ENCODE measurements around the gene SCAMP4.

Gene SCAMP4

DNA sequence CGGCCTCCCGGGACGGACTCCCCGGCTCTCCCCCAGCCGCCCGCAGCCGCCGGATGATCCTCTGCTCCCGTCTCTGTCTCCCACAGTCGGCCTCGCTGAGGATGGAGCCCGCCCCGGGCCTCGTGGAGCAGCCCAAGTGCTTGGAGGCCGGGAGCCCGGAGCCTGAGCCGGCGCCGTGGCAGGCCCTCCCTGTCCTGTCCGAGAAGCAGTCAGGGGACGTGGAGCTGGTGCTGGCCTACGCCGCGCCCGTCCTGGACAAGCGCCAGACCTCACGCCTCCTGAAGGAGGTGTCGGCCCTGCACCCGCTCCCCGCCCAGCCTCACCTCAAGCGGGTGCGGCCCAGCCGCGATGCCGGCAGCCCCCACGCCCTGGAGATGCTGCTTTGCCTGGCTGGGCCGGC lies 6.8 kb downstream of the SCAMP4 start:
- H3K27ac ChIP-seq, result no peak overlapping the region
- TF ChIP-seq, protein P1, sequence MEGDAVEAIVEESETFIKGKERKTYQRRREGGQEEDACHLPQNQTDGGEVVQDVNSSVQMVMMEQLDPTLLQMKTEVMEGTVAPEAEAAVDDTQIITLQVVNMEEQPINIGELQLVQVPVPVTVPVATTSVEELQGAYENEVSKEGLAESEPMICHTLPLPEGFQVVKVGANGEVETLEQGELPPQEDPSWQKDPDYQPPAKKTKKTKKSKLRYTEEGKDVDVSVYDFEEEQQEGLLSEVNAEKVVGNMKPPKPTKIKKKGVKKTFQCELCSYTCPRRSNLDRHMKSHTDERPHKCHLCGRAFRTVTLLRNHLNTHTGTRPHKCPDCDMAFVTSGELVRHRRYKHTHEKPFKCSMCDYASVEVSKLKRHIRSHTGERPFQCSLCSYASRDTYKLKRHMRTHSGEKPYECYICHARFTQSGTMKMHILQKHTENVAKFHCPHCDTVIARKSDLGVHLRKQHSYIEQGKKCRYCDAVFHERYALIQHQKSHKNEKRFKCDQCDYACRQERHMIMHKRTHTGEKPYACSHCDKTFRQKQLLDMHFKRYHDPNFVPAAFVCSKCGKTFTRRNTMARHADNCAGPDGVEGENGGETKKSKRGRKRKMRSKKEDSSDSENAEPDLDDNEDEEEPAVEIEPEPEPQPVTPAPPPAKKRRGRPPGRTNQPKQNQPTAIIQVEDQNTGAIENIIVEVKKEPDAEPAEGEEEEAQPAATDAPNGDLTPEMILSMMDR (IDR thresholded peaks at IDR 0.05), result no peak
- H3K4me1 ChIP-seq (ENCODE audit: control insufficient read depth in 1 of 2, insufficient read depth in 1 of 2, low read depth in 1 of 2, low read length in 1 of 2), result no peaks in the 10 kb centered on the region
- H3K36me3 ChIP-seq, result peaks cover 5% of the 10 kb centered on the region
- peaks cover 8% of the 10 kb centered on the region for H3K27me3 ChIP-seq
- no peaks in the 10 kb centered on the region for H3K9me3 ChIP-seq
- H3K4me3 ChIP-seq (ENCODE audit: low read depth in 1 of 2, low read length in 1 of 2), result no peak overlapping the region

DNA sequence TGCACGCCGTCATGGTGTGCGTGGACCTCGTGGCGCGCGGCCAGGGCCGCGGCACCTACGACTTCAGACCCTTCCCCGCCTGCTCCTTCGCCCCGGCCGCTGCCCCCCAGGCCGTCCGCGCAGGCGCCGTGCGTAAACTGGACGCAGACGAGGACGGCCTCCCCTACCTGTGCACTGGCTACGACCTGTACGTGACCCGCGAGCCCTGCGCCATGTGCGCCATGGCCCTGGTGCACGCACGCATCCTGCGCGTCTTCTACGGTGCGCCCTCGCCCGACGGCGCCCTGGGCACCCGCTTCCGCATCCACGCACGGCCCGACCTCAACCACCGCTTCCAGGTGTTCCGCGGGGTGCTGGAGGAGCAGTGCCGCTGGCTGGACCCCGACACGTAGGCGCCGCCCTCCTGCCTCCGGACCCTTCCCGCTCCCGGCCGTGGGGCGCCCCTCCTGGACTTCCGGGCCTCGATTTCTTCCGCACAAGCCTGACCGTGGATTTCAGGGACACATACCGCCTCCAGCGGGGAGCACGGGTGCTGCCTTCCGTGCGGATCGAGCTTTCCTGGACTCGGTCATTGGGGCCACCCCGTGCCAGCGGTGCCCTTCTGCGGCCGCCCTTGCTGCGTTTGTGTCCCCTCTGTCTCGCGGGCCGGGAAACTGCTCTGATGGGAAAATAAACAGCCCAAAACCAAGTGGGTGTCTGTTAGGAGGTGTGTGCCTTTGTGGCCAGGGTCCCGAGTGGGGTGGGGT lies 7.7 kb downstream of the SCAMP4 start:
- Histone ChIP-seq H3K27me3 (peaks cover 8% of the 10 kb centered on the region), H3K36me3 (peaks cover 5% of the 10 kb centered on the region), H3K4me3 (ENCODE audit: low read depth in 1 of 2, low read length in 1 of 2) (no peak overlapping the region), H3K27ac (no peak overlapping the region), H3K9me3 (no peaks in the 10 kb centered on the region), H3K4me1 (ENCODE audit: control insufficient read depth in 1 of 2, insufficient read depth in 1 of 2, low read depth in 1 of 2, low read length in 1 of 2) (no peaks in the 10 kb centered on the region)
- TF ChIP-seq, protein P1 (IDR thresholded peaks at IDR 0.05), result no peak

DNA sequence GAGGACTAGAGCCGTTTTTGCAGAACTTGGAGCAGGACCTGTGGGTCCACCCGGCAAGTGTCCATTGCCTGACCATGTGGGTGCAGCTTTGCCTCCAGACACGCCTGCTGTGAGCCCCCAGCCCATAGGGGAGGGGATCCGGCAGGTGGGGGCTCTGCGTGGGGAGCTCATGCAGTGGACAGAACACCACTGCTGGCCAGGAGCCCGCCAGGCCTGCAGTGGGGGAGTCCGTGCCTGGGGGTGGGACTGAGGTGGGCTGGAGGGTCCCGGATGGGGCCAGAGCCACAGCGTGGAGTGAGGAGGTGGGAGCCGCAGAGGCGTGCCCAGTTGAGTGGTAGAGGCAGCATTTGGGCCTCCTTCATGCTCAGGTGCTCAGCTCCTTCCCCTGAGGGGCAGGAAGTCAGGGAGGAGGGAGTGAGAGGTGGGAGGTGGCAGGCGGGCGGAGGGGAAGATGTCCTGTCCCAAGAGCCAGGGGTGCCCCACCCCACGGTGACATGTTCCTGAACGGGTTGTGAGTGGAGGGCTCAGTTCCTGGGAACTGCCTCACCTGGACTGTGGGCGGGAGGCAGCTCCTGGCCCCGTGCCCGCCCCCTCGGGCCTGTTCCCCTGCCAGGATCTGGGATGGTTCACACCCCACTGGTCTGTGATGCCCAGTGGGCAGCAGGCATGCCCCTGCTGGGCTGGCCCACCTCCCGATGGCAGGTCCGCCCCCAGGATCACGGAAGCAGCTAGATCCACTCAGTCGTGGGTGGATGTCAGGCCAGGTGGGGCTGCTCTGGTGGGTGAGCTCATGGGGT lies 8.8 kb downstream of the SCAMP4 start:
- Histone ChIP-seq H3K4me1 (ENCODE audit: control insufficient read depth in 1 of 2, insufficient read depth in 1 of 2, low read depth in 1 of 2, low read length in 1 of 2) (no peaks in the 10 kb centered on the region), H3K9me3 (no peaks in the 10 kb centered on the region), H3K27me3 (peaks cover 8% of the 10 kb centered on the region), H3K27ac (no peak overlapping the region), H3K4me3 (ENCODE audit: low read depth in 1 of 2, low read length in 1 of 2) (no peak overlapping the region), H3K36me3 (peaks cover 12% of the 10 kb centered on the region)
- TF ChIP-seq, protein P1 (IDR thresholded peaks at IDR 0.05), result no peak

DNA sequence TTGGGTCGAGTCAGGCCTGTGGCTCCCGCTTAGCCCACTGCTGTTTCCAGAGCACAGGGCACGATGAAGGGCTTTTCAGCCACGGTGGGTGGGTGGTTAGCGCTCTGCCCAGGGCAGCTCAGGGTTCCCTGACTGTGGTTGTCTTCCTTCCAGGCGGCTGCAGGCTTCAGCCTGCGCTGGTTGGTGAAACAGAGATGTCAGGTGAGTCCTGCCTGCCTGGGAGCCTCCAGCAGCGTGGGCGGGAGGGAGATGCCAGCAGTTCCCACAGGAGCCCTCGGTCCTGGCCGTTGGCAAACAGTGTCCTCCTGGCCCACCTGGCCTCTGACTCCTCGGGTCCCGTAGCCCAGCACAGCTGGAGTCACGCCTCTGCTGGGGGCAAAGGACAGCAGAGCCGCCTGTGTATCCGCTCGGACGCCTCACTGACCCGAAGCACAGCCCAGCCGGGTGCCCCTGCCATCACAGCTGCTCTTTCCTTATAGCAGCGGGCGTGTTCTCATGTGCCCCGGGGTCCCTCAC lies 9.7 kb downstream of the SCAMP4 start:
- H3K4me1 ChIP-seq (ENCODE audit: control insufficient read depth in 1 of 2, insufficient read depth in 1 of 2, low read depth in 1 of 2, low read length in 1 of 2), result no peaks in the 10 kb centered on the region
- no peak overlapping the region for H3K27ac ChIP-seq
- H3K9me3 ChIP-seq, result no peaks in the 10 kb centered on the region
- TF ChIP-seq, protein P1 (IDR thresholded peaks at IDR 0.05), result no peak
- no peak overlapping the region for H3K4me3 ChIP-seq (ENCODE audit: low read depth in 1 of 2, low read length in 1 of 2)
- H3K27me3 ChIP-seq, result peaks cover 2% of the 10 kb centered on the region
- H3K36me3 ChIP-seq, result peaks cover 14% of the 10 kb centered on the region

DNA sequence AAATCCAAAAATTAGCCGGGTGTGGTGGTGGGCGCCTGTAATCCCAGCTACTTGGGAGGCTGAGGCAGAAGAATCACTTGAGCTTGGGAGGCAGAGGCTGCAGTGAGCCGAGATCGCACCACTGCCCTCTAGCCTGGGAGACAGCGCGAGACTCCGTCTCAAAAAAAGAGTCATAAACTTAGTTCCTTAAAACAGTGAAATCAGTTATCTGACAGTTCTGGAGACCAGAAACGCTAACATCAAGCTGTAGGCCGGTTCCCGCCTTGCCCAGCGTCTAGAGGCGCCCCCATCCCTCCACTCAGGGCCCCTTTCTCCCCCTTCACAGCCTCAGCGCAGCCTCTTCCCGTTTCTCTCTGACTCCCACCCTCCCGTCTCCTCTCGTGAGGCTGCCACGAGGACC lies 11.9 kb downstream of the SCAMP4 start:
- TF ChIP-seq, protein P1 (IDR thresholded peaks at IDR 0.05), result no peak
- Histone ChIP-seq H3K36me3 (peaks cover 22% of the 10 kb centered on the region), H3K27me3 (no peaks in the 10 kb centered on the region), H3K4me1 (ENCODE audit: control insufficient read depth in 1 of 2, insufficient read depth in 1 of 2, low read depth in 1 of 2, low read length in 1 of 2) (no peaks in the 10 kb centered on the region), H3K4me3 (ENCODE audit: low read depth in 1 of 2, low read length in 1 of 2) (no peak overlapping the region), H3K9me3 (no peaks in the 10 kb centered on the region), H3K27ac (no peak overlapping the region)

Data from neutrophil (primary cell).